GM12892 (cell line): Measurements from ENCODE around the gene PLPP4.

Experiments used
- POLR2A ChIP-seq: IDR thresholded peaks from 2 replicates; pipeline ENCODE4 v1.6.1; 2011; ENCODE audit warnings: low read depth, low read length, control low read depth
- TAF1 ChIP-seq: IDR thresholded peaks from 2 replicates; pipeline ENCODE4 v1.6.1; 2011; ENCODE audit warnings: low read depth, mild to moderate bottlenecking, control low read depth, low read length, borderline replicate concordance

DNA sequence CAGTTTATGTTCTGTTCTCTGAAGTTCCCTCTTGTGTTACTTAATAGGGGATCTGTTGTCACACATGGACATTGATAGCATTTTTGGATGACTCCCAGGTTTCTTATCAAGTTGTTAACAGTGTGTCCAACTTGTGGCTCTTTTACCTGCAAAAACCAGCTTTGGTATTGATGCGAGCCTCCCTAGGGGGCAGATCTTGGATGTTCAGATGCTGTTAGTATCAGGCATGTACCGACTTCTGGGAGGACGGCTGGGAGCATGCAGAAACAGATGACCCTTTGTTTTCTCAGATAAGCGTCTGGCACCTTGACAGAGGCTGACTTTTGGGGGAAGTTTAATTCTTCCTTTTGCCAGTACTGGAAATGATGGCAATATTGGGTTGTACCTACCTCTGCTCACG, 2.2 kb downstream of the PLPP4 start:
- TF ChIP-seq POLR2A (no peak), TAF1 (no peak)
